ENCODE measurements around the gene S100A12.
"Not testable (repeated sequence)": the region's sequence is repeated elsewhere in the genome, so short reads cannot be mapped to it uniquely, and the experiment has no call there.

S100A12 gene

DNA sequence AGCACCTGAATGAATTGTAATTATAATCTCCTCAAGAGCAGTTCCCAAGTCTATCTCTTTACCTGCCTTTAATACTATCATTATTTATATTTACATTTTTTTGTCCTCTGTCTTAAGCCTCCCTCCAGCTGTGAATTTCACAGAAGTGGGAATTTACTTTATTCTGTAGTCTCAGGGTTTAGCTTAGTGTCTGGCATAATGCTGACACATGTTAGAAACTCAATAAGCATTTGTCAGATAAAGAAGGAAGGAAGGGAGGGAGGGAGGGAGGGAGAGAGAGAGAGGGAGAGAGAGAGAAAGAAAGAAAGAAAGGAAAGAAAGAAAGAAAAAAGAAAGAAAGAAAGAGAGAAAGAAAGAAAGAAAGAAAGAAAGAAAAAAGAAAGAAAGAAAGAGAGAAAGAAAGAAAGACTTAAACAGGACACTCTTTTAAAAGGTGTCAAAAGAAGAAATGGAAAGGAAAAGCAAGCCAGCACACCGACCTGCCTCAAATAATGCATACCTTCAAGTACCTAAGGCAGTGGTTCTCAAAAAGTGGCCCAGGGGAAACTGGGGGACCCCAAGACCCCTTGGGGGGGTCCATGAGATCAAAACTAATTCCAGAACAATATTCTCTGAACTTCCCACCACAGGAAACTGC, 25.0 kb downstream of the S100A12 start:
- no peak for DNase-seq (ENCODE audit: low read depth)

DNA sequence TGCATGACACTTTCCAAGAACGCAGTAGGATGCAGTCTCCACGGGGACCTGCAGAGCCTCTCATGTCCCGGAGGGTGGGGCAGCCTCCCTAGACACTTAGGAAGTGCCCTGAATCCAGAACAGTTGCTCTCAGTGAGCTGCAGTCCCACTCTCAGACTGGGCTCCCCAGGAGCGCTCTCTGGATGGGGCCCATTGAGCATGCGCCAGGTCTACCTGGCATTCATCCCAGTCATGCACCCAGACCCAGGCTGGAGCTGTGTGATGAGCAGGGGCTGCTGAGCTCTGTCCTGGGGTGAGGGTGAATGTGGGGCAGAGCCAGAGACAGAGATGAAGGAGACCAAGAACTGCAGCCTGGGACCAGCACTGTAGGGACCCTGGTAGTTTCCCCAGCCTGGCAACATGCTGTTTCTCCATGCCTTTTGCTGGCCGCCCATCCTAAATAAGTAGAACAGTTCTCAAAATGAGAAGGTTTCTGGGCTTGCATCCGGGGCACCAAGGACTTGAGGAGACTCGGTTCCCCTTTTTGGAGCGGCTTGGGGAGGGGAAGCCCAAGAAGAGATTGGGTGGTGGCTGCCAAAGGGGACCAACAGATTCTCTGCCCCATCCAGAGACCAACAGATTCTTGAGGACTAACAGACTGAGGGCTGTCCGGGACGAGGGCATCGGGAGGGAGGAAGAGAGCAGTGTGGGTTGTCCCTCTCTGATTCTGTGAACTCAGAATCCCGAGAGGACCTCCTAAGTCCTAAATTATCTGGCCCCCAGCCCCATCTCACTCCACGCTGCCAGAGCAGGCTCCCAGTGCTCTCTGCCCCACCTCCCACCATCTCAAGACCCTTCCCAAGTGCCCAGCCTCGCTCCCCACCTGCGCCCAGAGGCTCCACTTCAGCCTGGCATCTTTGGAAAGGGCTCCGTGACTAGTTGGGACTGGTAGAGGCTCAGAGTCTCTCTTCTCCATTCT, 25.8 kb downstream of the S100A12 start:
- DNase-seq (ENCODE audit: low read depth), result no peak

GRCh38 chr1:153348511-153349362, 26.7 kb downstream of the S100A12 start, which contains the start of gene PGLYRP4:
PGLYRP4 (minus strand) TSS chr1:153348841; CDS start chr1:153347932, 909 bp downstream.
- no peak for DNase-seq (ENCODE audit: low read depth)

DNA sequence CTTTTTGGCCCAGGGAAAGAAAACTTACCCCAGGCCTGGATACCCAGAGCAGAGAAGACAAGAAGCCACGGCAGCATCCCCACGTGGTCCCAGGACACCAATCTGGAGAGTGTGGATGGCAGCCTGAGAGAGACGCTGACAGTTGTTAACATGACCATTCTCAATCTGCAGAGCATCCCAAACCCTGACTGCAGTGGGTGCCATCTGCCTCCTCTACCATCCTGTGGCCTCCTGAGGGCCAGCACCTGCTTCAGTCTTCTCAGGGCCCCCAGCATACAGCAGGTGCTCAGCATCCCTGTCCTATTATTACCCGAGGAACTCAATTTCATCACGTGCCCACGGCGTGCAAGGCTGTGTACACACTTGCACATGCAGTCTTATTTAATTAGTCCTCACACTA, 27.6 kb downstream of the S100A12 start:
- DNase-seq (ENCODE audit: low read depth), result no peak

- DNase-seq (ENCODE audit: low read depth), result not testable (repeated sequence)
Observed at GRCh38 chr1:153347049-153347448, 28.4 kb downstream of the S100A12 start.

GRCh38 chr1:153346077-153346723, 29.2 kb downstream of the S100A12 start:
- DNase-seq (ENCODE audit: low read depth), result no peak

GRCh38 chr1:153345187-153346076, 30.0 kb downstream of the S100A12 start:
- DNase-seq (ENCODE audit: low read depth), result no peak

DNA sequence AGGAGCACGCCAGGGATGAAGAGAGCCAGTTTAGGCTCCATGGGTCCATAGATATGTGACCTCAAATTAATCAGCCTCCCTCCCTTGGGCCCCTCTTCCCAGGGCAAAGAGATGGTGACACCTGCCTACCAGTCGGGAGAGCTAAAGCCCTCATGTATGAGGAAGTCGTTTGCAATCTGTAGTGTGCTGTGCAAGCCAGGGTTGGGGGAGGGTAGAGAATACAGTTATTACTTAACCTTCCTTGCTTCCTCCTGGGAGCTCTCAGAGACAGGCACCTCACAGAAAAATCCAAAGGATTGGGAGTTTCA, 30.7 kb downstream of the S100A12 start:
- no peak for DNase-seq (ENCODE audit: low read depth)

GRCh38 chr1:153343811-153344717, 31.4 kb downstream of the S100A12 start:
- no peak for DNase-seq (ENCODE audit: low read depth)

DNA sequence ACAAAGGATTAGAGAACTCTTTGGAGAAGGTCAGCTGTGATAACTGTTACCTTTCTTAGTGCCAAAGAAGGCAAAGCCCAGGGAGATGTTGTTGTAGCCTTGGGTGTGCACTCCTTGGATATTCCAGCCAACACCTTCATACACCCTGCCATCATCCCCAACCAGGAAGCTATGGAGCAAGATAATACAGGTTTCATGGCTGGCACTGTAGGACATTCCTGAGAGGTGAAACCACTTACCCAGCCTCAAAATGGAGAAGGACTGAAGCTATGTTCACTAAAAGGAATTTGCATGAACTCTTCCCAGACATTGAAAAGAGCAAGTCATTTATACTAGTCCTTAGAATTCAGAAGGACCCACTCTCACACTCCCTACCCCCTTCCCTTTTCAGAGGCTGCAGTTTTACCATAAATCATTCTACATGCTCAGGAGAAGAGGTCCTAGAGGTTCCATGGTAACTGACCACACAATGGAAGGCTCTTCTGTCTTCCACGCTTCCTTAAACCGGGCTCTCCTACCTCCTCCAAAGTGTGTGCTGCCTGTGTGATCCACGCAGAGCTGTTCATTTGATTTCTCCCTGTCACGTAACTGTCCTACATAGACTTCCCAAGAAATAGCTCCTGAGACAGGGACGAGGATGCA, 32.3 kb downstream of the S100A12 start:
- no peak for DNase-seq (ENCODE audit: low read depth)

GRCh38 chr1:153342178-153342577, 33.2 kb downstream of the S100A12 start:
- DNase-seq (ENCODE audit: low read depth), result no peak

- no peak for DNase-seq (ENCODE audit: low read depth)
Observed at GRCh38 chr1:153341431-153341934, 33.9 kb downstream of the S100A12 start.

DNA sequence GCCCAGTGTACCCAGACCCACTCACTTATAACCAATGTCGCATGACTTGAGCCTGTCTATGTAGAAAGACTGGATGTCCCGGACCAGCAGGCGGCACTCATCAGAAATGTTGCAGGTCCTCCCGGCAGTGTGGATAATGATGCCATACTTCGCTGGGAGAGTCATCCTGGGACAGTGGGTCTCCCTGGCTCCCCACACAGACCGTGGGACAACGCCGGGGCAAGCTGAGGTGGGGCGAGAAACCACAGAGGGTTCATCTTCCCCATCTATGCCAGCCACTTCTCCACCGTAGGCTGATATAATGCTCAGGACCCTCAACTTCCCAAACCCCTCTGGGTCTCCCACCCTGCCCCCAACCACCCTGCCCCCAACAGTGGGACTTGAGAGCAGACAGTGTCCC, 35.1 kb downstream of the S100A12 start:
- no peak for DNase-seq (ENCODE audit: low read depth)

DNA sequence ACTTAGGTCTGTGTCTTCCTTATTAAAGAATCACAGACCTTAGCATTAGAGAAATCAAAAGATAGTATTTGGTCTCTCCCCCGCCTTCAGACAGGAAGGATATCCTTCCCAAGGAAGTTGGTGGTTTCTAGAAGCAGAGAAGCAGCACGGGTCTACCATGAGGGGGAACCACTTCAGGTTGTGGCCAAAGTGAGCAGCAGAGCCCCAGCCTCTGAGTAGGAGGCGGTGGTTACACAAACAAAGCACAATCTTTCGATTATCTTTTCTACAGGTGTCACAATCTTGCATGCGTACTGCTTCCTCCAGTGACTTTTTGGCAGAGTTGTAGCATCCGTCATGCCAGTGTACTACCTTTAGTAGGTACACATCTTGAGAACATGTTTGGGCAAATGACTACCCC, 35.6 kb downstream of the S100A12 start:
- no peak for DNase-seq (ENCODE audit: low read depth)

DNA sequence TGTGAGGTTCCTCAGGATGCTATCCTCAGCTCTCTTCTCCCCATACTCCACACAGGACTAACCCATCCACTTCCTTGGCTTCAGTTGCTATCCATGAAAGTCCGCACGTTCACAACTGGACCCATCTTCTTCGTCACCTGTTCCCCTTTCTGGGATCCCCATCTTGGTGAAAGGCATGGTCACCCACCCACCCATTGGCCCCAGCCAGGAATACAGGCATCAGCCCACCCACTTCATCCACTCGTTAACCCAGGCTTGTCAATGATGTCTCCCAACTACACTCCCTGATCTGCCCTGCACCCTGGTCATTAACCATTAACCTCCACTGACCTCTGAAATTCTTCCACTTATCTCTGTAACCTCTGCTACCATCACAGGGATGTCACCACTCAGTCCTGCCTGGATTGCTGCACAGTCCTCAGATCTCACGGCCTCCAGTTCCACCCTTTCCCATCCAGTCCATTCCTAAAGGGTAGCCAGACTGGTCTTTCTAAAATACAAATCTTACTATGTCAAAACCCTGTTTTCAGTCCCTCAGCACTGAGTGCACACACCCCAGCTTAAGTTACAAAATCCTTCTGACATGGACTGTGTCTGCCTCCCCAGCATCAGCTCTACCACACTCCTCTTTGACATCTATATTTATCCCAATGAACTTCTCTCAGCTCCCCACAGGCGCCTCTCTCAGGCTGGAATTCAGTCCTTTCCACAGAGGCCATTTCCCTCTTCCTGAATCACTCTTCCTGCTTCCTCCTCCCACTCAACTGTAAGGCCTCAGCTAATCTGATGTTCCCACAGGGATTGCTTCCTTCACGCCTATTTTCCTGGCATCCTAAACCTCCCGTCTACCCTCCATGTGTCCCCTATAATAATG, 37.2 kb downstream of the S100A12 start:
- DNase-seq (ENCODE audit: low read depth), result no peak

- DNase-seq (ENCODE audit: low read depth), result no peak
Observed at GRCh38 chr1:153336650-153337049, 38.8 kb downstream of the S100A12 start.

GRCh38 chr1:153333902-153334301, 41.5 kb downstream of the S100A12 start:
- DNase-seq (ENCODE audit: low read depth), result no peak

DNA sequence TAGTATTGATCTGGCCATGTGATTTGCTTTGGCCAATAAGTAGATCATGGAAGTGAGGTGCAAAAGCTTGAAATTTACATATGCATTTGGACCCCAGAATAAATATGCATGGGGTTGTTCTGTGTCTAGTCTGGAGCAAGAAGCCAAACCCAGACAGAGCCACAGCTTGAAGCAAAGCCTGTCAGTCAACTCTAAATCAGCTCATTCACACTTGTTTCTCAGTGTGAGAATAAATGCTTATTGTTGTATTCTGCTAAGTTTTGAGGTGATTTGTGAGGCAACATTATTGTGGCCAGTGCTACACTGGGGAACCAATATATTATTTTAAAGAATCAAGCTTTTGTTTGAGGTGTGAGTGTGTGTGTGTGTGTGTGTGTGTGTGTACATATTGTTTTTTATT, 50.5 kb downstream of the S100A12 start:
- no peak for DNase-seq (ENCODE audit: low read depth)

All from GM04503 (cell line).